Stimulated activated CD8-positive, alpha-beta memory T cell treated with anti-CD3 and anti-CD28 coated beads, Interleukin-12 subunit alpha, Interleukin-12 subunit beta, amount 100 ng/mL, for 24 hours (primary cell): ENCODE results near the gene HOXA4.

ENCODE experiments used
- DNase-seq: peaks from one replicate; pipeline ENCODE4 v3.0.0-alpha.2; 2020; ENCODE audit errors: extremely low read depth

HOXA4 gene

GRCh38 chr7:27117887-27118491 lies 12.6 kb downstream of the HOXA4 start:
- no peak for DNase-seq

GRCh38 chr7:27116962-27117886 lies 13.3 kb downstream of the HOXA4 start:
- no peak for DNase-seq

GRCh38 chr7:27116031-27116961 lies 14.3 kb downstream of the HOXA4 start:
- no peak for DNase-seq

GRCh38 chr7:27115221-27116026 lies 15.1 kb downstream of the HOXA4 start:
- DNase-seq = no peak

- DNase-seq = no peak
These were observed 15.7 kb downstream of the HOXA4 start for GRCh38 chr7:27114881-27115220.

- DNase-seq = no peak
These were observed 16.4 kb downstream of the HOXA4 start for GRCh38 chr7:27113991-27114769.

GRCh38 chr7:27112955-27113949 lies 17.3 kb downstream of the HOXA4 start:
- DNase-seq = no peak

- no peak for DNase-seq
These were observed 18.2 kb downstream of the HOXA4 start for GRCh38 chr7:27112361-27112760.

- DNase-seq = no peak
These were observed 18.7 kb downstream of the HOXA4 start for GRCh38 chr7:27111751-27112277.

- no peak for DNase-seq
These were observed 19.4 kb downstream of the HOXA4 start for GRCh38 chr7:27111042-27111750.

GRCh38 chr7:27110186-27111031 lies 20.1 kb downstream of the HOXA4 start:
- DNase-seq = no peak

GRCh38 chr7:27109466-27110185 lies 20.9 kb downstream of the HOXA4 start:
- DNase-seq = no peak

GRCh38 chr7:27108390-27109127 lies 22.0 kb downstream of the HOXA4 start:
- DNase-seq = no peak

- no peak for DNase-seq
These were observed 22.9 kb downstream of the HOXA4 start for GRCh38 chr7:27107391-27108381.

GRCh38 chr7:27106901-27107240 lies 23.7 kb downstream of the HOXA4 start:
- no peak for DNase-seq
